ENCODE results near the gene FAM13A. TPM values are rescaled to one million over a fixed set of nuclear protein-coding genes. Genes with fewer than 3 reads are reported as not detected.

The FAM13A gene
- polyA plus RNA-seq, 1 of the 3 experiments (the other 2 are of a cell fraction), result 0.67 TPM

DNA sequence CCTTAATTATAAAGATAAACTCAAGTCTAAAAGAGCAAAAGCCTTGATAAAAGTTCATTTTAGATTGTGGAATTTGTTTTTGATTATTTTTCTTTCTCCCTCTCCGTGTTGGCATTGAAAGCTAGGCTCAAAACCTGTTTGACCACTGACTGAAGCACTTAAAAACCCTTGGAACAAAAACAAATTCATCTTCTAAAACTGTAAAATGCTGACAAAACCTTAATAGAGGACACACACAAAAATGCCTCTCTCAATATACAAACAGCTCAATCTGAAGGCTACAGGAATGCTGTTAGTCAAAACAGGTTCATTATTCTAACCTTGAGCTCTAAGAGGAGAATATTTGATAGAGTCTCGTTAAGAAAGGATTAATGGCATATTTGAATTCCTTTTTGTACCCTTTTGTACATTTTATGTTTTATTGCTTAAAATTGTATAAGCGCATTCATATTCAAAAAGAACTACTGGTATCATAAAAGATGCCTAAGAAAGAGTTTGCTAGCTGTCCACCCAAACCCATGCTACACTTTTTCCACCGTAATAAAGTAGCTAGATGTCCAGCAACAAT, 285.0 kb downstream of the FAM13A start:
- H3K79me2 ChIP-seq (ENCODE audit: insufficient read depth), result no peaks in the 10 kb centered on the region
- no peak overlapping the region for H3K4me3 ChIP-seq (ENCODE audit: low read depth in 2 of 2, low read length in 1 of 2)
- ChIA-PET CTCF (interaction anchor here (0.8 to 1.0 kb wide), 2 partner anchors 15 to 67 kb away, joined by 3 read pairs; no protein-coding TSS in a partner anchor), POLR2A (no interaction called here)
- 59% methylated on average over 4 of the region's 4 CpGs for WGBS (ENCODE audit: low lambda C conversion rate)
- no peaks in the 10 kb centered on the region for H3K4me1 ChIP-seq (ENCODE audit: control insufficient read depth in 1 of 2, insufficient read depth in 2 of 2, low read depth in 1 of 2, low read length in 1 of 2)
- no peak overlapping the region for H3K27ac ChIP-seq (ENCODE audit: low read depth in 2 of 2, low read length in 1 of 2)
- no peak for DNase-seq
- no peak overlapping the region for H2AFZ ChIP-seq (ENCODE audit: low read depth)
- H4K20me1 ChIP-seq (ENCODE audit: insufficient read depth), result no peaks in the 10 kb centered on the region
- TF ChIP-seq, protein P1, sequence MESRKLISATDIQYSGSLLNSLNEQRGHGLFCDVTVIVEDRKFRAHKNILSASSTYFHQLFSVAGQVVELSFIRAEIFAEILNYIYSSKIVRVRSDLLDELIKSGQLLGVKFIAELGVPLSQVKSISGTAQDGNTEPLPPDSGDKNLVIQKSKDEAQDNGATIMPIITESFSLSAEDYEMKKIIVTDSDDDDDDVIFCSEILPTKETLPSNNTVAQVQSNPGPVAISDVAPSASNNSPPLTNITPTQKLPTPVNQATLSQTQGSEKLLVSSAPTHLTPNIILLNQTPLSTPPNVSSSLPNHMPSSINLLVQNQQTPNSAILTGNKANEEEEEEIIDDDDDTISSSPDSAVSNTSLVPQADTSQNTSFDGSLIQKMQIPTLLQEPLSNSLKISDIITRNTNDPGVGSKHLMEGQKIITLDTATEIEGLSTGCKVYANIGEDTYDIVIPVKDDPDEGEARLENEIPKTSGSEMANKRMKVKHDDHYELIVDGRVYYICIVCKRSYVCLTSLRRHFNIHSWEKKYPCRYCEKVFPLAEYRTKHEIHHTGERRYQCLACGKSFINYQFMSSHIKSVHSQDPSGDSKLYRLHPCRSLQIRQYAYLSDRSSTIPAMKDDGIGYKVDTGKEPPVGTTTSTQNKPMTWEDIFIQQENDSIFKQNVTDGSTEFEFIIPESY (IDR thresholded peaks at IDR 0.05; ENCODE audit: borderline replicate concordance, low read depth), result no peak
- TF ChIP-seq NFIC (IDR thresholded peaks at IDR 0.05; ENCODE audit: borderline replicate concordance) (no peak), CHD2 (IDR thresholded peaks at IDR 0.05; ENCODE audit: low read length, partially characterized antibody) (no peak), FOXM1 (IDR thresholded peaks at IDR 0.05; ENCODE audit: low read depth) (no peak), RFX5 (IDR thresholded peaks at IDR 0.05; ENCODE audit: low read length) (no peak), ELF1 (IDR thresholded peaks at IDR 0.05) (no peak), POLR2AphosphoS5 (IDR thresholded peaks at IDR 0.05; ENCODE audit: low read depth, low read length) (no peak), TCF12 (IDR thresholded peaks at IDR 0.05) (no peak)
- TF ChIP-seq, protein P2, sequence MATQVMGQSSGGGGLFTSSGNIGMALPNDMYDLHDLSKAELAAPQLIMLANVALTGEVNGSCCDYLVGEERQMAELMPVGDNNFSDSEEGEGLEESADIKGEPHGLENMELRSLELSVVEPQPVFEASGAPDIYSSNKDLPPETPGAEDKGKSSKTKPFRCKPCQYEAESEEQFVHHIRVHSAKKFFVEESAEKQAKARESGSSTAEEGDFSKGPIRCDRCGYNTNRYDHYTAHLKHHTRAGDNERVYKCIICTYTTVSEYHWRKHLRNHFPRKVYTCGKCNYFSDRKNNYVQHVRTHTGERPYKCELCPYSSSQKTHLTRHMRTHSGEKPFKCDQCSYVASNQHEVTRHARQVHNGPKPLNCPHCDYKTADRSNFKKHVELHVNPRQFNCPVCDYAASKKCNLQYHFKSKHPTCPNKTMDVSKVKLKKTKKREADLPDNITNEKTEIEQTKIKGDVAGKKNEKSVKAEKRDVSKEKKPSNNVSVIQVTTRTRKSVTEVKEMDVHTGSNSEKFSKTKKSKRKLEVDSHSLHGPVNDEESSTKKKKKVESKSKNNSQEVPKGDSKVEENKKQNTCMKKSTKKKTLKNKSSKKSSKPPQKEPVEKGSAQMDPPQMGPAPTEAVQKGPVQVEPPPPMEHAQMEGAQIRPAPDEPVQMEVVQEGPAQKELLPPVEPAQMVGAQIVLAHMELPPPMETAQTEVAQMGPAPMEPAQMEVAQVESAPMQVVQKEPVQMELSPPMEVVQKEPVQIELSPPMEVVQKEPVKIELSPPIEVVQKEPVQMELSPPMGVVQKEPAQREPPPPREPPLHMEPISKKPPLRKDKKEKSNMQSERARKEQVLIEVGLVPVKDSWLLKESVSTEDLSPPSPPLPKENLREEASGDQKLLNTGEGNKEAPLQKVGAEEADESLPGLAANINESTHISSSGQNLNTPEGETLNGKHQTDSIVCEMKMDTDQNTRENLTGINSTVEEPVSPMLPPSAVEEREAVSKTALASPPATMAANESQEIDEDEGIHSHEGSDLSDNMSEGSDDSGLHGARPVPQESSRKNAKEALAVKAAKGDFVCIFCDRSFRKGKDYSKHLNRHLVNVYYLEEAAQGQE (IDR thresholded peaks at IDR 0.05; ENCODE audit: low read depth, low read length), result no peak
- TF ChIP-seq, protein P3, sequence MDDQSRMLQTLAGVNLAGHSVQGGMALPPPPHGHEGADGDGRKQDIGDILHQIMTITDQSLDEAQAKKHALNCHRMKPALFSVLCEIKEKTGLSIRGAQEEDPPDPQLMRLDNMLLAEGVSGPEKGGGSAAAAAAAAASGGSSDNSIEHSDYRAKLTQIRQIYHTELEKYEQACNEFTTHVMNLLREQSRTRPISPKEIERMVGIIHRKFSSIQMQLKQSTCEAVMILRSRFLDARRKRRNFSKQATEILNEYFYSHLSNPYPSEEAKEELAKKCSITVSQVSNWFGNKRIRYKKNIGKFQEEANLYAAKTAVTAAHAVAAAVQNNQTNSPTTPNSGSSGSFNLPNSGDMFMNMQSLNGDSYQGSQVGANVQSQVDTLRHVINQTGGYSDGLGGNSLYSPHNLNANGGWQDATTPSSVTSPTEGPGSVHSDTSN (IDR thresholded peaks at IDR 0.05), result no peak
- no peaks in the 10 kb centered on the region for H3K36me3 ChIP-seq (replicated peaks in 1 of 2; ENCODE audit: control insufficient read depth in 1 of 2, insufficient read depth in 2 of 2, low read length in 1 of 2)
- H3F3A ChIP-seq (replicated peaks; ENCODE audit: insufficient read depth), result no peaks in the 10 kb centered on the region
- no peak overlapping the region for H3K4me2 ChIP-seq
- no peaks in the 10 kb centered on the region for H3K27me3 ChIP-seq (ENCODE audit: insufficient read depth)
- H3K9me3 ChIP-seq, result no peaks in the 10 kb centered on the region
- no peaks in the 10 kb centered on the region for H3K9me2 ChIP-seq
- no peak overlapping the region for H3K9ac ChIP-seq

DNA sequence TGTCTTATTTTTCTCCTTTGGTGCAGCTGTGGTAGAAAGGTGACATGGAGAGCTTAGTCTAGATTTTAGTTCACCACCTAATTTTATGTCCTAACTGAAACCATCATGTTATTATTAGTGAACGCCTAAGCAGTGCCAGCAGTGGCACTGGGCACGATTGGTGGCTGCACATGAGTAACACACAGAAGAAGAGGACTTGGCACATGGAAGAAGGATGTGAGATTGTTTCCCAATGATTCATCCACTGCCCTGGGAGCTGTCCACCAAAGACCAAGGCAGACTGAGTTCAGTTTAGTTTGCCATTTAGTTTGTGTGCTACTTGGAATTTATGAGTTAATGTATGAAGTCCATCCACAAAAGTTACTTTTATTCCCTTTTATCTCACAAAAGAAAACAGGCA, 291.3 kb downstream of the FAM13A start:
- Histone ChIP-seq H3K9me2 (no peaks in the 10 kb centered on the region), H3K9me3 (no peaks in the 10 kb centered on the region), H2AFZ (ENCODE audit: low read depth) (no peak overlapping the region), H3K36me3 (replicated peaks in 1 of 2; ENCODE audit: control insufficient read depth in 1 of 2, insufficient read depth in 2 of 2, low read length in 1 of 2) (no peaks in the 10 kb centered on the region), H3K27me3 (ENCODE audit: insufficient read depth) (no peaks in the 10 kb centered on the region), H3K4me2 (peak overlapping the region; percentile 46; the same call in 1 of the 2 replicates), H3K4me1 (ENCODE audit: control insufficient read depth in 1 of 2, insufficient read depth in 2 of 2, low read depth in 1 of 2, low read length in 1 of 2) (peaks cover 4 to 6% of the 10 kb centered on the region in 2 experiments; a peak in 2 of 4 replicates), H3K79me2 (ENCODE audit: insufficient read depth) (no peaks in the 10 kb centered on the region), H3K9ac (no peak overlapping the region), H4K20me1 (ENCODE audit: insufficient read depth) (no peaks in the 10 kb centered on the region), H3F3A (replicated peaks; ENCODE audit: insufficient read depth) (peaks cover 11% of the 10 kb centered on the region), H3K4me3 (ENCODE audit: low read depth in 2 of 2, low read length in 1 of 2) (no peak overlapping the region), H3K27ac (ENCODE audit: low read depth in 2 of 2, low read length in 1 of 2) (peak overlapping the region in 1 of 2 experiments; percentile 61; a peak in 2 of 4 replicates)
- CTCF ChIA-PET, result interaction anchor here (1.2 kb wide), 1 partner anchor 60 kb away, joined by 3 read pairs; no protein-coding TSS in a partner anchor
- POLR2A ChIA-PET, result no interaction called here
- no peak for DNase-seq
- WGBS (ENCODE audit: low lambda C conversion rate), result 3% methylated on average over 2 of the region's 2 CpGs
- TF ChIP-seq, protein P4, sequence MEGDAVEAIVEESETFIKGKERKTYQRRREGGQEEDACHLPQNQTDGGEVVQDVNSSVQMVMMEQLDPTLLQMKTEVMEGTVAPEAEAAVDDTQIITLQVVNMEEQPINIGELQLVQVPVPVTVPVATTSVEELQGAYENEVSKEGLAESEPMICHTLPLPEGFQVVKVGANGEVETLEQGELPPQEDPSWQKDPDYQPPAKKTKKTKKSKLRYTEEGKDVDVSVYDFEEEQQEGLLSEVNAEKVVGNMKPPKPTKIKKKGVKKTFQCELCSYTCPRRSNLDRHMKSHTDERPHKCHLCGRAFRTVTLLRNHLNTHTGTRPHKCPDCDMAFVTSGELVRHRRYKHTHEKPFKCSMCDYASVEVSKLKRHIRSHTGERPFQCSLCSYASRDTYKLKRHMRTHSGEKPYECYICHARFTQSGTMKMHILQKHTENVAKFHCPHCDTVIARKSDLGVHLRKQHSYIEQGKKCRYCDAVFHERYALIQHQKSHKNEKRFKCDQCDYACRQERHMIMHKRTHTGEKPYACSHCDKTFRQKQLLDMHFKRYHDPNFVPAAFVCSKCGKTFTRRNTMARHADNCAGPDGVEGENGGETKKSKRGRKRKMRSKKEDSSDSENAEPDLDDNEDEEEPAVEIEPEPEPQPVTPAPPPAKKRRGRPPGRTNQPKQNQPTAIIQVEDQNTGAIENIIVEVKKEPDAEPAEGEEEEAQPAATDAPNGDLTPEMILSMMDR (IDR thresholded peaks at IDR 0.05), result no peak
- TF ChIP-seq, protein P2 (IDR thresholded peaks at IDR 0.05; ENCODE audit: low read depth, low read length), result peak; percentile 97
- TF ChIP-seq NFIC (IDR thresholded peaks at IDR 0.05; ENCODE audit: borderline replicate concordance) (peak; percentile 72; the same call in 1 of the 2 replicates), TCF12 (IDR thresholded peaks at IDR 0.05) (peak; percentile 64)
- TF ChIP-seq, protein P3 (IDR thresholded peaks at IDR 0.05), result peak; percentile 74
